GM23338 (cell line): Measurements from ENCODE around the gene MESP2. TPM values are rescaled to one million over a fixed set of nuclear protein-coding genes. Genes with fewer than 3 reads are reported as not detected.
A peak's percentile ranks its signal among the peaks of the same experiment; 100 is the strongest.

Source experiments
- ATAC-seq: fragments of 200-7000 bp; cut with Tn5 transposase; 3 replicates; pipeline ENCODE4 v1.9.1; 2020
- DNase-seq: peaks from one replicate; pipeline ENCODE4 v3.0.0-alpha.2; 2015; ENCODE audit warnings: low spot score
- H2AFZ ChIP-seq: fragments of 200-600 bp; sonication (generic); 2 replicates; pipeline ENCODE4 v1.8.0; 2016; ENCODE audit warnings: antibody characterized with exemption, mild to moderate bottlenecking, moderate library complexity
- H3F3A ChIP-seq: fragments of 200-600 bp; sonication (generic); replicated peaks from 2 replicates; pipeline ENCODE4 v1.8.0; 2017; ENCODE audit warnings: antibody characterized with exemption, mixed run types, low read depth
- H3K27ac ChIP-seq: fragments of 200-600 bp; sonication (generic); 2 replicates; pipeline ENCODE4 v1.6.1; 2016; ENCODE audit warnings: low read depth
- H3K27me3 ChIP-seq: fragments of 200-600 bp; sonication (generic); 2 replicates; pipeline ENCODE4 v1.8.0; 2016; ENCODE audit warnings: mild to moderate bottlenecking, mixed run types, moderate library complexity; ENCODE audit not compliant: insufficient read depth
- H3K36me3 ChIP-seq: fragments of 200-600 bp; sonication (generic); 2 replicates; pipeline ENCODE4 v1.8.0; 2016; ENCODE audit warnings: mild to moderate bottlenecking; ENCODE audit not compliant: insufficient read depth
- H3K4me1 ChIP-seq: fragments of 200-600 bp; sonication (generic); 2 replicates; pipeline ENCODE4 v1.8.0; 2016; ENCODE audit warnings: mild to moderate bottlenecking, moderate library complexity; ENCODE audit not compliant: insufficient read depth
- H3K4me2 ChIP-seq: fragments of 200-600 bp; sonication (generic); 2 replicates; pipeline ENCODE4 v1.7.1; 2017; ENCODE audit warnings: mixed run types
- H3K4me3 ChIP-seq: fragments of 200-600 bp; sonication (generic); 2 replicates; pipeline ENCODE4 v1.6.1; 2016; ENCODE audit warnings: mixed run types
- H3K79me2 ChIP-seq: fragments of 200-600 bp; sonication (generic); replicated peaks from 2 replicates; pipeline ENCODE4 v1.8.0; 2017; ENCODE audit warnings: mild to moderate bottlenecking; ENCODE audit not compliant: insufficient read depth
- H3K9me2 ChIP-seq: fragments of 200-600 bp; sonication (generic); 2 replicates; pipeline ENCODE4 v1.8.0; 2017; ENCODE audit not compliant: insufficient read depth
- H4K20me1 ChIP-seq: fragments of 200-600 bp; sonication (generic); replicated peaks from 2 replicates; pipeline ENCODE4 v1.8.0; 2017; ENCODE audit warnings: mild to moderate bottlenecking; ENCODE audit not compliant: insufficient read depth
- H3K27ac Mint-ChIP-seq: 2 replicates; pipeline ENCODE4 v1.8.0; 2020; ENCODE audit warnings: inconsistent platforms, mild to moderate bottlenecking, moderate library complexity, mixed read lengths
- H3K27me3 Mint-ChIP-seq: 3 replicates; pipeline ENCODE4 v1.8.0; 2022; ENCODE audit warnings: low read depth, mild to moderate bottlenecking, moderate library complexity, mixed read lengths, inconsistent platforms; ENCODE audit not compliant: insufficient read depth, poor library complexity
- H3K36me3 Mint-ChIP-seq: 3 replicates; pipeline ENCODE4 v1.8.0; 2021; ENCODE audit warnings: low read depth, mild to moderate bottlenecking, inconsistent platforms, moderate library complexity, mixed read lengths
- H3K4me1 Mint-ChIP-seq: 3 replicates; pipeline ENCODE4 v1.8.0; 2020; ENCODE audit warnings: mild to moderate bottlenecking, inconsistent platforms, mixed read lengths
- H3K4me3 Mint-ChIP-seq: 3 replicates; pipeline ENCODE4 v1.8.0; 2021; ENCODE audit warnings: moderate library complexity, mild to moderate bottlenecking, inconsistent platforms, mixed read lengths
- H3K9me3 Mint-ChIP-seq: 3 replicates; pipeline ENCODE4 v1.8.0; 2020; ENCODE audit warnings: moderate library complexity, mild to moderate bottlenecking, inconsistent platforms, mixed read lengths
- CREB1 ChIP-seq: fragments of 250-450 bp; sonication (Bioruptor Pico); IDR thresholded peaks from 2 replicates; pipeline ENCODE4 v1.5.0; 2020; ENCODE audit warnings: low read depth, mild to moderate bottlenecking, moderate library complexity
- JUNB ChIP-seq: IDR thresholded peaks from one replicate; pipeline ENCODE4 v1.6.1; 2016; ENCODE audit warnings: antibody characterized with exemption; ENCODE audit not compliant: unreplicated experiment
- STAT1 ChIP-seq: IDR thresholded peaks from one replicate; pipeline ENCODE4 v1.6.1; 2016; ENCODE audit warnings: antibody characterized with exemption; ENCODE audit not compliant: unreplicated experiment
- ZNF114 ChIP-seq: fragments of 250-450 bp; sonication (Bioruptor Pico); IDR thresholded peaks from 2 replicates; pipeline ENCODE4 v1.5.0; 2020; ENCODE audit warnings: mild to moderate bottlenecking, moderate library complexity
- polyA plus RNA-seq: library from polyadenylated mRNA; unstranded; fragments of >200 nt; fragmentation: Nextera tagmentation; extraction: Ambion mirVana; gene quantifications from 2 replicates; pipeline ENCODE4 v1.2.1, GENCODE V29; 2016
- total RNA-seq: library from RNA; depleted of rRNA; stranded (reverse); fragments of >200 nt; shearing (Covaris generic); gene quantifications from 2 replicates; pipeline ENCODE4 v1.2.3, GENCODE V29; 2014
- TF ChIP-seq, protein P1 (sequence below), 2 experiments: fragments of 200-600 bp in 1 of 2; sonication (generic) in 1 of 2; conservative IDR thresholded peaks; 2 replicates each; pipeline versions ENCODE4 v1.5.1 to v1.6.1; 2016 to 2017; ENCODE audit warnings: antibody characterized with exemption in 2 of 2, low read depth in 2 of 2, mild to moderate bottlenecking in 2 of 2, moderate library complexity in 1 of 2
- TF ChIP-seq, protein P2 (sequence below): fragments of 250-450 bp; sonication (Bioruptor Pico); IDR thresholded peaks from 2 replicates; pipeline ENCODE4 v1.5.0; 2020; ENCODE audit warnings: mild to moderate bottlenecking, moderate library complexity

The MESP2 gene
- total and polyA plus RNA-seq, 2 experiments from 2014 or later: 0.24 to 1.3 TPM

DNA sequence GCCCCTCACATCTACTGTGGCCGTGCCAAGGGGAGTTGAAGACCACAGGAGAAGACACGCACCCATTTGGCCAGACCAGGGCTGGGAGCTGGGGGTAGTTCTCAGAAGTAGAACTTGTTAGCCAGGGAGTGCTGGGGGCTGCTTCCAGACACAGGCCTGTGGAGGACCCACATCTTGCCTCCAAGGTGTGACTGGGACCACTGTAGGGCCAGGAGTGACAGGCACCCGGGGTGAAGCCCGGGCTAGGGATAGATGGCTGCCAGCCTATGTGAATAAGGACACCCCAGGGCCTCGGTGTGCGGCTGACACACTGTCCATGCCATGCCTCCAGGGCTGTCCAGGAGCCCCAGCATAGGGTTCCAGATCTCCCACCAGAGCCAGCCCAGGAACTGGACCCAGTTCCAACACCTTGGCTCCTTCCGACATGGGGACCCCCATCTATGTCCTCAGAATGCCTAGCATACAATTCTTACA is 36.8 kb downstream of the MESP2 start (continued):
- TF ChIP-seq, protein P1, sequence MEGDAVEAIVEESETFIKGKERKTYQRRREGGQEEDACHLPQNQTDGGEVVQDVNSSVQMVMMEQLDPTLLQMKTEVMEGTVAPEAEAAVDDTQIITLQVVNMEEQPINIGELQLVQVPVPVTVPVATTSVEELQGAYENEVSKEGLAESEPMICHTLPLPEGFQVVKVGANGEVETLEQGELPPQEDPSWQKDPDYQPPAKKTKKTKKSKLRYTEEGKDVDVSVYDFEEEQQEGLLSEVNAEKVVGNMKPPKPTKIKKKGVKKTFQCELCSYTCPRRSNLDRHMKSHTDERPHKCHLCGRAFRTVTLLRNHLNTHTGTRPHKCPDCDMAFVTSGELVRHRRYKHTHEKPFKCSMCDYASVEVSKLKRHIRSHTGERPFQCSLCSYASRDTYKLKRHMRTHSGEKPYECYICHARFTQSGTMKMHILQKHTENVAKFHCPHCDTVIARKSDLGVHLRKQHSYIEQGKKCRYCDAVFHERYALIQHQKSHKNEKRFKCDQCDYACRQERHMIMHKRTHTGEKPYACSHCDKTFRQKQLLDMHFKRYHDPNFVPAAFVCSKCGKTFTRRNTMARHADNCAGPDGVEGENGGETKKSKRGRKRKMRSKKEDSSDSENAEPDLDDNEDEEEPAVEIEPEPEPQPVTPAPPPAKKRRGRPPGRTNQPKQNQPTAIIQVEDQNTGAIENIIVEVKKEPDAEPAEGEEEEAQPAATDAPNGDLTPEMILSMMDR (conservative IDR thresholded peaks at IDR 0.05; ENCODE audit: low read depth in 2 of 2): no peak
- TF ChIP-seq JUNB (no peak), CREB1 (CRISPR knock-in tag) (no peak), ZNF114 (CRISPR knock-in tag) (no peak), STAT1 (no peak)
- TF ChIP-seq, protein P2, sequence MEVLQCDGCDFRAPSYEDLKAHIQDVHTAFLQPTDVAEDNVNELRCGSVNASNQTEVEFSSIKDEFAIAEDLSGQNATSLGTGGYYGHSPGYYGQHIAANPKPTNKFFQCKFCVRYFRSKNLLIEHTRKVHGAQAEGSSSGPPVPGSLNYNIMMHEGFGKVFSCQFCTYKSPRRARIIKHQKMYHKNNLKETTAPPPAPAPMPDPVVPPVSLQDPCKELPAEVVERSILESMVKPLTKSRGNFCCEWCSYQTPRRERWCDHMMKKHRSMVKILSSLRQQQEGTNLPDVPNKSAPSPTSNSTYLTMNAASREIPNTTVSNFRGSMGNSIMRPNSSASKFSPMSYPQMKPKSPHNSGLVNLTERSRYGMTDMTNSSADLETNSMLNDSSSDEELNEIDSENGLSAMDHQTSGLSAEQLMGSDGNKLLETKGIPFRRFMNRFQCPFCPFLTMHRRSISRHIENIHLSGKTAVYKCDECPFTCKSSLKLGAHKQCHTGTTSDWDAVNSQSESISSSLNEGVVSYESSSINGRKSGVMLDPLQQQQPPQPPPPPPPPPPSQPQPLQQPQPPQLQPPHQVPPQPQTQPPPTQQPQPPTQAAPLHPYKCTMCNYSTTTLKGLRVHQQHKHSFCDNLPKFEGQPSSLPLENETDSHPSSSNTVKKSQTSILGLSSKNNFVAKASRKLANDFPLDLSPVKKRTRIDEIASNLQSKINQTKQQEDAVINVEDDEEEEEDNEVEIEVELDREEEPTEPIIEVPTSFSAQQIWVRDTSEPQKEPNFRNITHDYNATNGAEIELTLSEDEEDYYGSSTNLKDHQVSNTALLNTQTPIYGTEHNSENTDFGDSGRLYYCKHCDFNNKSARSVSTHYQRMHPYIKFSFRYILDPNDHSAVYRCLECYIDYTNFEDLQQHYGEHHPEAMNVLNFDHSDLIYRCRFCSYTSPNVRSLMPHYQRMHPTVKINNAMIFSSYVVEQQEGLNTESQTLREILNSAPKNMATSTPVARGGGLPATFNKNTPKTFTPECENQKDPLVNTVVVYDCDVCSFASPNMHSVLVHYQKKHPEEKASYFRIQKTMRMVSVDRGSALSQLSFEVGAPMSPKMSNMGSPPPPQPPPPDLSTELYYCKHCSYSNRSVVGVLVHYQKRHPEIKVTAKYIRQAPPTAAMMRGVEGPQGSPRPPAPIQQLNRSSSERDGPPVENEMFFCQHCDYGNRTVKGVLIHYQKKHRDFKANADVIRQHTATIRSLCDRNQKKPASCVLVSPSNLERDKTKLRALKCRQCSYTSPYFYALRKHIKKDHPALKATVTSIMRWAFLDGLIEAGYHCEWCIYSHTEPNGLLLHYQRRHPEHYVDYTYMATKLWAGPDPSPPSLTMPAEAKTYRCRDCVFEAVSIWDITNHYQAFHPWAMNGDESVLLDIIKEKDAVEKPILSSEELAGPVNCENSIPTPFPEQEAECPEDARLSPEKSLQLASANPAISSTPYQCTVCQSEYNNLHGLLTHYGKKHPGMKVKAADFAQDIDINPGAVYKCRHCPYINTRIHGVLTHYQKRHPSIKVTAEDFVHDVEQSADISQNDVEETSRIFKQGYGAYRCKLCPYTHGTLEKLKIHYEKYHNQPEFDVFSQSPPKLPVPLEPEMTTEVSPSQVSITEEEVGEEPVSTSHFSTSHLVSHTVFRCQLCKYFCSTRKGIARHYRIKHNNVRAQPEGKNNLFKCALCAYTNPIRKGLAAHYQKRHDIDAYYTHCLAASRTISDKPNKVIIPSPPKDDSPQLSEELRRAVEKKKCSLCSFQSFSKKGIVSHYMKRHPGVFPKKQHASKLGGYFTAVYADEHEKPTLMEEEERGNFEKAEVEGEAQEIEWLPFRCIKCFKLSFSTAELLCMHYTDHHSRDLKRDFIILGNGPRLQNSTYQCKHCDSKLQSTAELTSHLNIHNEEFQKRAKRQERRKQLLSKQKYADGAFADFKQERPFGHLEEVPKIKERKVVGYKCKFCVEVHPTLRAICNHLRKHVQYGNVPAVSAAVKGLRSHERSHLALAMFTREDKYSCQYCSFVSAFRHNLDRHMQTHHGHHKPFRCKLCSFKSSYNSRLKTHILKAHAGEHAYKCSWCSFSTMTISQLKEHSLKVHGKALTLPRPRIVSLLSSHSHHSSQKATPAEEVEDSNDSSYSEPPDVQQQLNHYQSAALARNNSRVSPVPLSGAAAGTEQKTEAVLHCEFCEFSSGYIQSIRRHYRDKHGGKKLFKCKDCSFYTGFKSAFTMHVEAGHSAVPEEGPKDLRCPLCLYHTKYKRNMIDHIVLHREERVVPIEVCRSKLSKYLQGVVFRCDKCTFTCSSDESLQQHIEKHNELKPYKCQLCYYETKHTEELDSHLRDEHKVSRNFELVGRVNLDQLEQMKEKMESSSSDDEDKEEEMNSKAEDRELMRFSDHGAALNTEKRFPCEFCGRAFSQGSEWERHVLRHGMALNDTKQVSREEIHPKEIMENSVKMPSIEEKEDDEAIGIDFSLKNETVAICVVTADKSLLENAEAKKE (CRISPR knock-in tag): no peak

DNA sequence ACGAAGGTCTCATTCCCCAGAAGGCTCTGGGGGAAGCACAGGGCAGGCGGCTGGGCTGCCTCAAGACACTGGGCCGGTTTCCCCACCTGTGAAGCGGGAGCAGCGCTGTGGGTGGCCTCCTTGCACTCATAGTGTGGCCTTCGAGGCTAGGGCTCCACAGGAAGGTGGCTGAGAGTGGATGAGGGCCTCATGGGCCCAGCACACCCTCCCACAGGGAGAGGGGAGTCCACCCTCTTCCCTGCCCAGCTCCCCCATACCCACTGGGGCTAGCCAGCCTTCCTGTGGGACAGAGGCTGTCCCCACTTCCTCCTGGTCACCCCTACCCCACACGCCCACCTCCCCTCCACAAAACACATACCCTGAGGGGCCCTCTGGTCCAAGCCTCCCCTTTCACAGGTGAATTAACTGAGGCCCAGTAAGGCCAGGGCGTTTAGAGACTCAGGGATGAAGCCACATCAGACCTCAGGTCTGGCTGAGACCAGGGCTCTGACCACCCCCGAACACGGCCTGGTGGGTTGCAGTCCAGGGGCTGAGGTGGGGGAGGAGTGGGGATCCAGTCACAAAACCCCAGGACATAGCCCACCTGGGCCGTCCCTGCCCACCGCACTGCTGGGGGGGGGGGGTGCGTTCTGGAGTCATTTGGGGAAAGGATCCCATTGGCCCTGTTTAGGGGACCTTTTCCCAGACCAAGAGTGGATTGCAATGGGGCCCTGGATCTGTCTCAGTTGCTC is 37.4 kb downstream of the MESP2 start:
- no peaks in the 10 kb centered on the region for H3K79me2 ChIP-seq
- H3K4me3 ChIP-seq: peak overlapping the region; percentile 71
- ATAC-seq: no peak
- TF ChIP-seq, protein P2 (CRISPR knock-in tag): no peak

More for the DNA sequence above, 37.4 kb downstream of the MESP2 start:
- Histone ChIP-seq H3K4me1 (no peaks in the 10 kb centered on the region), H3F3A (no peaks in the 10 kb centered on the region), H3K9me2 (no peaks in the 10 kb centered on the region), H3K27me3 (peaks cover 37% of the 10 kb centered on the region), H2AFZ (peak overlapping the region; percentile 85; the same call in 1 of the 2 replicates), H3K4me2 (peak overlapping the region; percentile 80), H3K27ac (no peak overlapping the region), H4K20me1 (no peaks in the 10 kb centered on the region; the same call in 1 of the 2 replicates), H3K36me3 (no peaks in the 10 kb centered on the region)
- Mint-ChIP-seq H3K27me3 (peaks cover 47% of the 10 kb centered on the region), H3K27ac (no peak overlapping the region), H3K9me3 (peaks cover 14% of the 10 kb centered on the region), H3K36me3 (0 out of 3 replicates have a peak, but pooled peaks cover 6% of the 10 kb centered on the region), H3K4me1 (no peaks in the 10 kb centered on the region), H3K4me3 (peak overlapping the region; percentile 53; the same call in 2 of the 3 replicates)
- no peak for DNase-seq
